ENCODE results near the gene RBM25.

- TF ChIP-seq CTCF (IDR thresholded peaks at IDR 0.05), result no peak
- no peak for TF ChIP-seq POLR2A (IDR thresholded peaks at IDR 0.05)
Observed at GRCh38 chr14:73105727-73106126, 47.4 kb downstream of the RBM25 start.

Measured in body of pancreas (tissue), 4 donors.